HTR-8/SVneo (cell line): Measurements from ENCODE around the gene CTAG1B.
"Not testable (repeated sequence)": the region's sequence is repeated elsewhere in the genome, so short reads cannot be mapped to it uniquely, and the experiment has no call there.

Source experiments
- DNase-seq: peaks from one replicate; pipeline ENCODE4 v3.0.0; 2011; ENCODE audit warnings: low spot score, mixed read lengths; ENCODE audit not compliant: insufficient read length
- FAIRE-seq: peaks from 2 replicates; lab custom pipeline; 2011; peaks lifted over from hg19 to GRCh38; lab: Jason Lieb, UNC

CTAG1B gene

DNA sequence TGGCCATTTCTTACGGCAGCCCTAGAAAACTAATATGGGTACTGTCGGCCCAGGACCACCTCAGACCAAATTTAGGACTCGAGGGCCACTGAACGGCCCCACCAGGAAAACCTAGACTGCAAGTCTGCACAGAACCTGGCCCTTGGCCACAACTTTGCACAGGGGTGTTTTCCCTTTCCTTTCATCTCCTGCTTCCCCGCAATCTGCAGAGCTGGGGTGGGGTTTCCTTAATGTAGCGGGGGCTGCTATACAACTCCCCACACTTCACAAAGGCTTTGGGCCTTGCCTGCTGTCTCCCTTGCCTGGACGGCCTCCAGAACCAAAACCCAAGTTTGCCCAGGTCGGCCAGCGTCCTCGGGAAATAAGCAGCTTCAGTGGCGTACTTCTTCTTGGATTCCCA, 11.9 kb upstream of the CTAG1B start:
- not testable (repeated sequence) for DNase-seq, FAIRE-seq

DNA sequence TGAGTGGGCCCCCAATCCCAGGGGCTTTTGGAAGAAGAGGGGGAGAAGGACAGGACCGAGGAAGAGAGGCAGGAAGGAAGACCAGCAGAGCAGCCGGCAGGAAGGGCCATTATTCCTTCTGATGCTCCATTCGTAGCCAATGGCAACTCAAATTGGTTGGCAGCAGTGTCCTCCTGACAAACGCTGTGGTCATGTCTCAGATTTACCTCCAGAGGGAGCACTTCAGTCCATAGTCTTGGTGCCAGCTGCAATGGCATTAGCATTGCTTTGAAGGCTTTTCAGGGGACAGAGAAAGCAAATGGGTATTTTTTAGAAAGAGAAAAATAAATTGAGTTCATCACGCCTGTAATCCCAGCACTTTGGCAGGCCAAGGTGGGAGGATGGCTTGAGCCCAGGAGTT, 9.9 kb upstream of the CTAG1B start:
- not testable (repeated sequence) for DNase-seq, FAIRE-seq

DNA sequence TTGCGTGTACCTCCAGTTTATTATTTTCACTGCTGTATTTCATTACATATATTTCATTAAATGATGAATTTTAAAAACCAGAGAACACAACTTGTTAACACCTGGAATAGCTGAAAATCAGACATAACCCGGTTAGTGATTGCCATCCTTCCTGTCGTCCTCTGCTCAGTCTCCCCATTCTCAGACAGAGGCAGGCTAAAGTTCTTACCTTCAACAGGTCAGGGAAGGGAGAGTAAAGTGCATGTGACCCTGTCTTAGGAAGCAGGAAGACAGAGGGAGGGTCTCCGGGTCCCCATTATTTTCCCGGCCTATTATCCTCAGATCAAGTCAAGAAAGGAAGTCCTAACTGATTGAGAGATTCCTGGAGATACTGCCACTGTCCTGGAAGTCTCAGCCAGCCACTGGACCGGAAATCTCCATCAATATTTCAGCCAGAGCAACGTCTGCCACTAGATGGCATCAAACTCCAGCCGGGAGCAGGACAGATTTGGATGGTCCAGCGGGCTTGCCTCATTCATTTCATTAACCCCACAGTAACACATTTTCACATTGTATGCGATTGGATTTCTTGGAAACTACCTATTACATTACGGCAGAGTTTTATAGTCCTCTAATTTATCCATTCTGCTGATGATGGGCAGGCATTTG, 1.8 kb upstream of the CTAG1B start:
- not testable (repeated sequence) for FAIRE-seq, DNase-seq

- not testable (repeated sequence) for FAIRE-seq, DNase-seq
These were observed 5.5 kb downstream of the CTAG1B start for GRCh38 chrX:154613586-154613985.

GRCh38 chrX:154611146-154611545, 7.9 kb downstream of the CTAG1B start:
- FAIRE-seq, DNase-seq: not testable (repeated sequence)

- DNase-seq, FAIRE-seq: not testable (repeated sequence)
These were observed 10.3 kb downstream of the CTAG1B start for GRCh38 chrX:154608823-154609222.

DNA sequence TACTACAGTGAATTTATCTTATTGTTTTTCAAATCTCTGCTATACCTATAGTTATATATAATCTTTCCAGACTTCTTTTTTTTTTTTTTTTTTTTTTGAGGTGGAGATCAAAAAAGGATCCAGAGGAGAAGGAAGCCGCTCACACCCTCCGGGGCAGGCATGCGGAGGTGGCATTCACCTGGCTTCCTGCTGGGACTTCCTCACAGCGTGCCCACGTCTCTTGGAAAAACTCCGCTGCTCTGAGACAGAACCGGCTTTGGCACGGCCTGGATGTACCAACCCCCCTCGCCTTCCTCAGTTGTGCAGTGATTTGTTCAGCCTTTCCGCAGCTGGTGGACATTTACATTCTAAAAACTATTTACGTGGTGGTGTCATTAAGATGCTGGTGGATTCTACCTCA, 11.1 kb downstream of the CTAG1B start:
- DNase-seq, FAIRE-seq: not testable (repeated sequence)

- DNase-seq (no peak), FAIRE-seq (no peak)
These were observed 11.7 kb downstream of the CTAG1B start for GRCh38 chrX:154607370-154607769.

- FAIRE-seq, result no peak
- no peak for DNase-seq
These were observed 13.5 kb downstream of the CTAG1B start for GRCh38 chrX:154605566-154605965.

DNA sequence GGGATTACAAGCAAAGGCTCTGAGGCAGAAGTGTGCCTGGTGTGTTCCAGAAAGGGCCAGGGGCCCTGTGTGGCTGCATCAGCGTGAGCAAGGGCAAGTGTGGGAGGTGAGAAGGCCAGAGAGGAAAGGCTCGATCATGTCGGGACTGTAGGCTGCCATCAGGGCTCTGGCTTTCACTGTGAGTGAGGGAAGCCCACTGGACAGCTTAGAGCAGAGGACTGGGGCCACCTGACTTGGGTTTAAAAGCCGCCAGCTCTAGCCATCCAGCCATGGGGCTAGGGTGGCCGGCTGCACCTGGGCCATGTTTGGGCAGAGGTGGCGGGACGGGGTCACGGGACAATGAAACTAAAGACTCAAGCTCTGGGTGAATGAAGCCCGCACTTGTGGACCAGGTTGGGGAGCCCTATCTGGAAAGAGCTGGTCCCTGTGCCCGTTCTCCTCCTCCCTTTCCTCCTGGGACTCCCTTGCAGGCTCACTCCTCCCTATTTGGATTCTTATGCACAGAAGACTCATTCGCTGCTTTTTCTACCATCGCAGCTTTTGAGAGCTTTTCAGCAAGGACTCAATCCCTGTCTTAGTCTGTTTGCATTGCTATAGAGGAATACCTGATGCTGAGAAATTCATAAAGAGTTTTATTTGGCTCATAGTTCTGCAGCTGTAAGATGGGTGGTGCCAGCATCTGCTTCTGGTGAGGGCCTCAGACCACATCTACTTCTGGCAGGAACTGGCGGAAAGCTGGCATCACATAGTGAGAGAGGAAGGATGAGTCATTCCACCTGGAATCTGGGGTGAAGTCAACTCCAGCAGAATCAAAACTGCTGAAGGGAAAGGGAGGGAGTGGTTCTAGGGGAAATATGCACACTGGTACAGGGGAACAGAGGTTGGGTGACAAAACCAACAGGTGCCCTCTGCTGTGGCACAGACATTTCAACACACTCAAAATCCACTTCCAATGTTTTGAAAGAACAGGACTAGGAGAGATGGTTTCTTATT, 15.3 kb downstream of the CTAG1B start:
- DNase-seq (peak; percentile 59), FAIRE-seq (no peak)

GRCh38 chrX:154602766-154603437, 16.2 kb downstream of the CTAG1B start:
- FAIRE-seq, result no peak
- no peak for DNase-seq

DNA sequence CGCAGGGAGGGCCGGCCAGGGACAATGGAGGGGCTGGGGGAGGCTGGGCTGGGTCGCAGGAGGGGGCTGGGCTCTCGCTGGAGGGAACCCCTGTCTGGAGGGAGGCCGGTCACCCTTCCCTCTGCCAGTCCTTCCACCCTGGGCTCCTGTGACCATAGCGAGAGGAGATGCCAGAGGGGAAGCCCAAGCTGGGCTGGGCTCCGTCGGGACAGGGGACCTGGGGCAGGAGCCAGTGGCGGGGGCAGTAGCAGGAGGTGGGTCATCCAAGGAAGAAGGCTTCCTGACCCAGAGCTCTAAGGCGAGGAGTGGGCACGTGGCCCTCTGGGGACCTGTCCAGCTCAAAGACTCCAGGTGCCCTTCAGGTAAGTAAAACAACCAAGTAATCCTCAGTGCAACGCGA, 16.9 kb downstream of the CTAG1B start:
- no peak for DNase-seq
- FAIRE-seq, result no peak

GRCh38 chrX:154600759-154601374, 18.2 kb downstream of the CTAG1B start:
- FAIRE-seq, result no peak

GRCh38 chrX:154599531-154599930, 19.6 kb downstream of the CTAG1B start:
- no peak for FAIRE-seq
- no peak for DNase-seq

More at GRCh38 chrX:154600759-154601374, 18.2 kb downstream of the CTAG1B start:
- DNase-seq, result no peak

DNA sequence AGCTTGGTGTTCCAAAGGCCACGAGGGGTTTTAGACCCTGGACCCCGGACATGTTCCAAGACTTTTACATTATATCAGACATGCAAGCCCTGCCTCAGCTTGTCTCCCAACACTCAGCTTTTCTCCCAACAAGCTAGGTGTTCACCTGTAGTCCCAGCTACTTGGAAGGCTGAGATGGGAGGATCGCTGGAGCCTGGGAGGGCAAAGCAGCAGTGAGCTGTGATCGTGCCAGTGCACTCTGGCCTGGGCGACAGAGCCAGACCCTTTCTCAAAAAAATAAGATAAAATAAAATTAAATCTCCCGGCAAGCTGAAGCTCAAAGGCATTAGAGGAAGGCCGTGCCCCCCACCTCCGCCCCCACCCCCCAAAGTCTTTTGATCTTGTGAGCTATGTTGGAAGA, 20.4 kb downstream of the CTAG1B start:
- FAIRE-seq (no peak), DNase-seq (no peak)

DNA sequence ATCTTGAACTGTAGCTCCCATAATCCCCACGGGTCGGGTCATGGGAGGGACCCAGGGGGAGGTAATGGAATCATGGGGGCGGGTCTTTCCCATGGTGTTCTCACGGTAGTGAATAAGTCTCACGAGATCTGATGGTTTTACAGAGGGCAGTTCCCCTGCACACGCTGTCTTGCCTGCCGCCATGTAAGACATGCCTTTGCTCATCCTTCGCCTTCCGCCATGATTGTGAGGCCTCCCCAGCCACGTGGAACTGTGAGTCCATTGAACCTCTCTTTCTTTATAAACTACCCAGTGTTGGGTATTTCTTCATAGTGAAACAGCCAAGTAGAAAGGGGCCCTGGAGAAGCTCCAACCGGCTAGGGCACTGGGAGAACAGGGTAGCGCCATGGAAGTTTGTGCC, 21.9 kb downstream of the CTAG1B start:
- FAIRE-seq (no peak), DNase-seq (no peak)

DNA sequence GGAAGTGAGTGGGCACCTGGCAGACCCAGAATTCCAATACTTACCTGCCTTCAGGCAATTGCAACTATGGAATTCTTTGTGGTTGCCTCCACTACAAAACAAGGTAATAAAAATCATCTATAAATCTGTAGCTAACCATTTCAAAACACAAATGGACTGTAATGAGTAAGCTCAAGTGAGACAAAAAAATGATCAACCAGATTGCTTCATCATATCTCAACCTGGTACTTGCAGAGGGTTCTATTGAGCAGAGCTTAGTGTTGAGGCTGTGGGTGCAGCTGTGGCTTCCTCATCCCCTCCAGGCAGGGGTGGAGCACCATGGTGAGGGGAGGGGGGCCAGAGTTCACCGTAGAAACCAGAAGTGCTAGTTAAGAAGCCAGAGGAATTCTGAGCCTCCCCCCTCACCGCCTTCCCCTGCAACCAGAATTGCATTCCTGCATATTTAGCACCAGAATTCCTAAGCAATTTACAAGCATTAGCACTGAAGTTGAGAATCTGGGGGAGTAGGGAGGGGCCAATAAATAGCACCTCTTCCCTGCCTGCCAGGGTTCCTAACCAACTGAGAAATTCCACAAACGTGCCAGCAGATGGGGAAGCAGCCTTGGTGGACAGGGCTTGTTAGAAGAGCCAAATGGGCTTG, 22.7 kb downstream of the CTAG1B start:
- DNase-seq, result peak; percentile 51
- no peak for FAIRE-seq

DNA sequence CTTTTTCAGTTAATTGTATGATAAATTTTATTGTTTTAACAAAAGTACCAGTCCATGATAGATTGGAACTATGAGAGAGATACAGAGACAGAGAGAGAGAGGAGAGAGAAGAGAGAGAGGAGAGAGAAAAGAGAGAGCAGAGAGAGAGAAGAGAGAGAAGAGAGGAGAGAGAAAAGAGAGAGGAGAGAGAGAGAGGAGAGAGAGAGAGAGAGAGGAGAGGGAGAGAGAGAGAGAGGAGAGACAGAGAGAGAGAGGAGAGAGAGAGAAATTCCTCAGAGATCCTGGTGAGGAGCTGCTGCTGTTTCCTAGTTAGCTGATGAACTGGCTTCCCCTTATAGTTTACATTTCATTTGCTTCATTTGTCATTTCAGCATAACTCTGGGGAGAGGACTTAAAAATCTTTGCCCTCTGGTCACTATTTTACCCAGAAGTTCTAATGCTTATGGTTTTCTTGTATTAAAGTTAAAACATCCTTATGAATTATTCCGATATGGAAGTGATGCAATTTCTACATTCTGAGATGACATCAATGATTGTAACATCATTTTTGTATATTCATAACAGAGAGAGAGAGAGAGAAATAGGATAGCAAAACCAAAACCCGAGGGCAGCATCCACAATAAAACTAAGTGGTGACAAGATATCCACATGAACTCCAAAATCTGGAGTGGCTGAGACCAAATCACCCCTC, 23.4 kb downstream of the CTAG1B start:
- no peak for DNase-seq
- FAIRE-seq, result no peak

DNA sequence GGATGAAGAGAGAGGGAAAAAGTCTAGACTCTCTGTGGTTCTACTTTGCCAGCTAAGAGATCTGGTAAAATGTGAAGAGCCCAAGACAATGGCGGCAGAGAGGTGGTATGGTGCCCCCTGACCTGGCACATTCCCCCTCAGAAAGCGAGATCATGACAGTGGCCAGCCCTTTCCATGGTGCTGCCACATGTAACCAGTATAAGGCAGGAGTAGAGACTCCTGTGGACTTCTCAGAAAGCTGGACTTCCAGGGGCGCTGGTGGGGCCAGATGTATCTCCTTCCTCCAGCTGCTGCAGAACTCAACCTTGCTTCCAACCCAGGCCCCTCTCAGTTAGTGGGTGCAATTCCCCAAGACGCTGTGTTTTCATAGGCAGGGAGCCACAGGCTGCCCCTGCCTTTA, 24.6 kb downstream of the CTAG1B start:
- DNase-seq (no peak), FAIRE-seq (no peak)
